Placental epithelial cell (primary cell): Measurements from ENCODE around the gene CLTB. TPM values are rescaled to one million over a fixed set of nuclear protein-coding genes. Genes with fewer than 3 reads are reported as not detected.
A peak's percentile ranks its signal among the peaks of the same experiment; 100 is the strongest.

Experiments
- small RNA-seq: library from RNA; depleted of rRNA; stranded (forward); fragments of <200 nt; gene quantifications from one replicate; pipeline ENCODE3, GENCODE V24; 2012
- total RNA-seq: library from RNA; depleted of rRNA; stranded (reverse); fragments of >200 nt; gene quantifications from 2 replicates; pipeline ENCODE4 v1.2.3, GENCODE V29; 2012

CLTB gene, protein sequence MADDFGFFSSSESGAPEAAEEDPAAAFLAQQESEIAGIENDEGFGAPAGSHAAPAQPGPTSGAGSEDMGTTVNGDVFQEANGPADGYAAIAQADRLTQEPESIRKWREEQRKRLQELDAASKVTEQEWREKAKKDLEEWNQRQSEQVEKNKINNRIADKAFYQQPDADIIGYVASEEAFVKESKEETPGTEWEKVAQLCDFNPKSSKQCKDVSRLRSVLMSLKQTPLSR
- 115 and 400 TPM in 2 replicates for total RNA-seq

DNA sequence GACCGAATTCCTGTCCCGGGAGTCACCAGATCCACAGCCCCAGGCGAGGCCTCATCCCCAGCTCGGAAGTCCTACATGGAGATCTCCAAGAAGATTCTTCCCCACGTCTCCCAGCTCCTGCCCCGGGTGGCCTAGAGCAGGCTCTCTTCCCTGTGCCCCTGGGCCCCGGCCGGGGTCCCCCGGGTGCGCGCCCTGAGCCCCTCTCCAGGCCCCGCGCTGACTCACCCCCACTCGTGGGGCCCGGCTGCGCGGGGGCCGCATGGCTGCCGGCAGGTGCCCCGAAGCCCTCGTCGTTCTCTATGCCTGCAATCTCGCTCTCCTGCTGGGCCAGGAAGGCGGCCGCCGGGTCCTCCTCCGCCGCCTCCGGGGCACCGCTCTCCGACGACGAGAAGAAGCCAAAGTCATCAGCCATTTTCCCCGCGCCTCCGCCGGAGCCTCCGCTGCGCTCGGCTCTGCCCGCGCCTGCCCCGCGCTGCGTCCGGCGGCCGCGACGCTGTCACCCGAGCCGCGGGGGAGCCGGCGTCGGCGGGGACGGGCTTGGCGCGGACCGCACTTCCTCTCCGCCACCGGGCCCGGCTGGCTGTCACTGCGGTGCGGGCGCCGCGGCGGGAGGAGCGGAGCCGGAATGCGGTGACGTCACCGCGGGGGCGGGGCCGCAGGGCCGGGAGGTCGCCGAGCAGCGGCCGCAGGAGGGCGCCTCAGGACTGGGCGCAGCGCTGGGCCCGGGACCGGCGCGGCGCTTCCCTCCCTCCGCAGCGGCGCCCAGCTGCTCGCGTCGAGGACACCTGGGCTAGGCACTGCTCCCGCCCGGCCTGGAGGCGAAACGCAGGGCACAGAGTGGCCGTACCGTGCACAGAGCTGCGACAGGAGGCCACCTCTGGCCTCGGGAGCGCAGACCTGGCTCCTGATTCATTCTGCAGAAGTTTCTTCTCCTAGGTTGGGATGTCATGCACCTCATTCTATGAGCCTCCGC lies at the start of gene CLTB:
Gene CLTB, minus strand, starts transcription at position 588 of the 973 bp plus-strand sequence. Its CDS starts 176 bp downstream, at position 412.

DNA sequence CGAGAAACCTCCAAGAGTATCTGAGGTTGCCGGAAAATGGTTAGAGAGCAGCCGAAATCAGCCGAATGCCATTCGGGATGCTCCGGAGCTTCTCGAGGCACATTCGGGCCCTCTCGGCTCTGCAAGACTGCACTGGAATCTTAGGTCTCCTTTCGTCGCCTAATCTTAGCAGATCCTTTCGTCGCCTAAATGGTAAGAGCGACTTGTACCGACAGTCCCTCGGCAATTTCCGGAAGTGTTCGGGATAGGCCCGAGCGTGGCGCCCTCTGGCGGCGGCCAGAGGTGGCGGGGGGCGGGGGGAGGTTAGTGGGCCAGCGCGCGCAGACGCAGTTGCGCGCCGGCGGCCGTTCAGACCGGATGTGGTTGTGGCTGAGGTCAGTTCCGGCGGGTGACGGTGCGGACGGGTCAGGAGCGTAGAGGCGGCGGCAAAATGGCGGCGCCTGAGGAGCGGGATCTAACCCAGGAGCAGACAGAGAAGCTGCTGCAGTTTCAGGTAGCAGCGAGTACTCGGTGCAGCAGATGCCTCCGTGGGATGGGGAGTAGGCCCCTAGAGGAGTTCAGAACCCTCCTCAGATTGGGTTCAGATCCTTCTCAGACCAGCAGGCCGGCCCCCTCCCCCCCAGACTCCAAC lies 31.8 kb upstream of the CLTB start, which contains the start of gene FAF2:
Gene FAF2, plus strand, starts transcription at position 408 of the 631 bp plus-strand sequence. Its CDS starts 23 bp downstream, at position 431.

DNA sequence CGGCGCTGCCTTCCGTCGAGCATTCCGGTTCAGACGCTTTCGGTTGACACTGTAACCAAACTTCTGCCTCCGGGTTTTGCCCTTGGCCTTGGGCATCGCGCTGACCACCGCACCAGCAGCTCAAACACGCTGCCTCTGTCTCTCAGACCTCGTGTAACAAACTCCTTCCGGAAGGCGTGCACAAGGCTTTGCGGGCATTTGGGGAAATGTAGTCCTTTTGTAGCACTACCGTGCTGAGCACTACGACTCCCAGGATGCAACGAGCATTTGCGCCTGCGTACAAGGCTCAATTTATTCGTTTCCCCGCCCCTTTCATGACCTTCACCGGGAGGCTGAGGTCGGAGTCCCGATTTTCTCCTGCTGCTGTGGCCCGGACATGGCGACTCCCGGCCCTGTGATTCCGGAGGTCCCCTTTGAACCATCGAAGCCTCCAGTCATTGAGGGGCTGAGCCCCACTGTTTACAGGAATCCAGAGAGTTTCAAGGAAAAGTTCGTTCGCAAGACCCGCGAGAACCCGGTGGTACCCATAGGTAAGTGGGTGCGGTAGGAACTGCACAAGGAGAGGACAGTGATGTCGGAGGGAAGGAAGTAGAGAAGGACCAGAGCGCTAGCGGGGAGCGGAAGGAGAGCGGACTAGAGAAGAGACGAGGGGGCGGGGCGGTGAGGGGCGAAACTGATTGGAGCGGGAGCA lies 27.8 kb downstream of the CLTB start, which contains the start of the genes HIGD2A and NOP16:
Gene HIGD2A, plus strand, starts transcription at position 308 of the 691 bp plus-strand sequence. Its CDS starts 69 bp downstream, at position 377.
Gene NOP16, minus strand, starts transcription at position 155 of the 691 bp plus-strand sequence. Its CDS starts 59 bp downstream, at position 96.

DNA sequence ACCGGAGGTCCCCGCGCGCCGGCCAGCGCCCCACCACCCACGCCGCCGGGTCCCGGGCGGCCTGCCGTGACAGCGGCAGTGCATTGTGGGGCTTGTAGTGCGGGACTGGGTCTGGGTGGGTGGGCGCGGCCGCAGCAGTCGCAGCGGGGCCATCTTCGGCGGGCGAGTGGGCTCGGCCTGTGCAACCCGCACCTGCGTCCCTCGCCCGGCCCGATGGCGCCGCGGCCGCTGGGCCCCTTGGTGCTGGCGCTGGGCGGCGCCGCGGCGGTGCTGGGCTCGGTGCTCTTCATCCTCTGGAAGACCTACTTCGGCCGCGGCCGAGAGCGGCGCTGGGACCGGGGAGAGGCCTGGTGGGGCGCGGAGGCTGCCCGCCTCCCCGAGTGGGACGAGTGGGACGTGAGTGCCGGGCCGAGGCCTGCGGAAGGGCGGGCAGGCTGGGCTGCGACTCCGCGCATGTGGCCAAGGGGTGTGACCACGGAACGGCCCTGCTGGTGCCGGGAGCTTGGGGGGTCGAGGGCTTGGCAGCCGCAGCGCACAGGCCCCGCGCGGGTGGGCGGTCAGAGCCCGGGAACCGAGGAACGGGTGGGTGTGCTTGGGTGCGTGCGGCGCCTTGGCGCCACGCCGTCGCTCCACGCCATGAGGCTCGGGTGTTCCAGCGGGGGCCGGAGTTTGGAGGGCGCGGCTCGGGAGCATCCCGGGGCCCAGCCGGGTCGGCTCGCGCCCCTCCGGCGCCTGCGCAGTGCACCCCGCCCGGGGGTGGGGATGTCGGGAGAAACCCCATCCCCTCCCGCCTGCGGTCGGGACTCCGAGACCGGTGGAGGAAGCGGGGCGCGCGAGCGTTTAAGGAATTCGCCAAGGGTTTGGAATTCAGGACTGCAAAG lies 50.7 kb downstream of the CLTB start, which contains the start of gene ARL10:
Gene ARL10, plus strand, starts transcription at position 137 of the 881 bp plus-strand sequence. Its CDS starts 77 bp downstream, at position 214.

DNA sequence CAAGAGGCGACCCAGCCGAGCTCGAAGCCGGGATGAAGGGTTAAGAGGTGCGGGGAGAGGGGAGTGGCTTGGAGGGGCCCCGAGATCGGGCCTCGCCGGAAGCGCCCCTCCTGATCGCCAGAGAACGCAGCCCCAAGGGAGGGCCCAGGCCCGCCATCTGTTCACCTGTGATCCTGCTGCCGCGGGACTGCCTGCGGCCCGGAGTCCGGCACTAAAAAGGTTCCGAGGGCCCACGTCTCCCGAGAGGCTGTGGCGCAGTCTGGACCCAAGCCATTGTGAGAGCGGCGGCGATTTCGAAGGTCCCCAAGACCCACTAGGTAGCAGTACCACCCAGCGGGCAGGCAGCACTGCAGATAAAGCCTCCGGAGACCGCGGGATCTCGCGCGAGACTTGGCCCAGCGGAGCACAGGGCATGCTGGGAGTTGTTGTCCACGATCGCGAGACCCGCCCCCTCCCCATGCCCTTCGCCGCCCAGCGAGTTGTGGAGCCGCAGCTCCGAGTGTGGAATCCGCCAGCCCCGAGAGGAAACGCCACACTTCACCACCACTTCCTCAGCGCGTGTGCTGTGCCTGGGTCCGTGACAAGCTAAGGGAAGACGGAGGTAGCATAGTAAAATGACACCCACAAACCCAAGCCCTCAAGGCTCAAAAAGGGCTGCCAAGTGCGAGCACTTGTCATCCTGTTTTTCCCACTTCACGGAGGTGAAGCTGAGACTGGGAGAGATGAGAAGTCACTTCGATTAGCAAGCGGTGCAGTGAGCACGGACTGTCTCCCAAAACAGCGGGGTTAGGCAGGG lies 54.7 kb downstream of the CLTB start, which contains the start of gene KIAA1191:
Gene KIAA1191, minus strand, starts transcription at position 328 of the 796 bp plus-strand sequence. CDS start 2,256 bp downstream, outside the sequence.

Small RNA genes lying within 50 kb of the gene (small RNA-seq; reads per million reads assigned to genes)
- not detected for gene AC010297.1
- 1.6 reads per million, percentile 72 among the genes with 10 or more reads in this experiment for gene MIR1271

Other genes starting within 250 kb of the CLTB start
- 0.54 and 3.5 TPM in 2 replicates for gene SIMC1, start 178.1 kb downstream of the CLTB start, total RNA-seq
- gene KIAA1191, start 54.8 kb downstream of the CLTB start, total RNA-seq = 46.7 and 80.8 TPM in 2 replicates
- gene ARL10, start 51.1 kb downstream of the CLTB start, total RNA-seq = 9.8 and 13.0 TPM in 2 replicates
- gene NOP16, start 27.9 kb downstream of the CLTB start, total RNA-seq = 7.9 and 11.5 TPM in 2 replicates
- gene HIGD2A, start 27.8 kb downstream of the CLTB start, total RNA-seq = 41.3 and 63.2 TPM in 2 replicates
- gene FAF2, start 31.8 kb upstream of the CLTB start, total RNA-seq = 36.1 and 45.8 TPM in 2 replicates
- 5.9 and 8.6 TPM in 2 replicates for gene RNF44, start 120.9 kb upstream of the CLTB start, total RNA-seq
- not detected in 2 replicates for gene CDHR2, start 132.8 kb upstream of the CLTB start, total RNA-seq
- 2.7 and 4.8 TPM in 2 replicates for gene GPRIN1, start 193.6 kb upstream of the CLTB start, total RNA-seq
- gene SNCB, start 214.0 kb upstream of the CLTB start, total RNA-seq = not detected in 2 replicates
- not detected in 2 replicates for gene EIF4E1B, start 214.1 kb upstream of the CLTB start, total RNA-seq
- gene TSPAN17, start 230.9 kb upstream of the CLTB start, total RNA-seq = 23.2 and 47.9 TPM in 2 replicates